ENCODE measurements around the gene KIAA2012. TPM values are rescaled to one million over a fixed set of nuclear protein-coding genes. Genes with fewer than 3 reads are reported as not detected.

The KIAA2012 gene
- polyA plus RNA-seq, 3 donors: not detected

- Mint-ChIP-seq H3K4me1 (peaks cover 2% of the 10 kb centered on the region), H3K9me3 (no peaks in the 10 kb centered on the region), H3K27ac (no peak overlapping the region), H3K4me3 (no peak overlapping the region), H3K27me3 (ENCODE audit: low read depth in 3 of 3) (peaks cover 13 to 24% (median 13%) of the 10 kb centered on the region in 3 donors), H3K36me3 (no peaks in the 10 kb centered on the region)
- H3K9me3 ChIP-seq (replicated peaks in 1 of 2; ENCODE audit: control insufficient read depth in 1 of 2, insufficient read depth in 1 of 2, low read length in 2 of 2): peaks cover 8 to 11% of the 10 kb centered on the region in 2 donors
- no peaks in the 10 kb centered on the region for H3K36me3 ChIP-seq (replicated peaks in 1 of 2; ENCODE audit: control insufficient read depth in 1 of 2, insufficient read depth in 2 of 2, low read length in 2 of 2)
- no peaks in the 10 kb centered on the region for H4K20me1 ChIP-seq (ENCODE audit: insufficient read depth, low read length)
- no peak overlapping the region for H3K4me3 ChIP-seq (replicated peaks in 1 of 3; ENCODE audit: low read depth in 2 of 3, low read length in 3 of 3)
- H3K27ac ChIP-seq (ENCODE audit: low read depth in 1 of 2, low read length in 2 of 2): no peak overlapping the region
- no peak for TF ChIP-seq CTCF (IDR thresholded peaks at IDR 0.05)
- H3K79me2 ChIP-seq (ENCODE audit: insufficient read depth, low read length): no peaks in the 10 kb centered on the region
- intact Hi-C loops (cut with micrococcal nuclease): no loop called here
- peaks cover 4% of the 10 kb centered on the region in 2 donors for H3K4me1 ChIP-seq (ENCODE audit: control insufficient read depth in 1 of 2, insufficient read depth in 2 of 2, low read length in 2 of 2)
- H2AFZ ChIP-seq (ENCODE audit: insufficient read depth, low read depth, low read length, poor library complexity, severe bottlenecking): no peak overlapping the region
- DNase-seq: no peak
- peaks cover 45 to 53% of the 10 kb centered on the region in 2 donors for H3K27me3 ChIP-seq (ENCODE audit: control insufficient read depth in 2 of 2, insufficient read depth in 2 of 2, low read length in 2 of 2)
- no peak overlapping the region for H3K9ac ChIP-seq (ENCODE audit: insufficient read depth, low read length, poor library complexity, severe bottlenecking)
- H3K4me2 ChIP-seq (replicated peaks; ENCODE audit: extremely low read depth, low read length, poor library complexity, severe bottlenecking): no peak overlapping the region
- WGBS (ENCODE audit: insufficient coverage): no CpG with 5 or more reads among the region's 4 CpGs
These were observed 32.8 kb upstream of the KIAA2012 start for GRCh38 chr2:202040079-202040844.

- Mint-ChIP-seq H3K36me3 (no peaks in the 10 kb centered on the region), H3K4me1 (peaks cover 2% of the 10 kb centered on the region), H3K27me3 (ENCODE audit: low read depth in 3 of 3) (peaks cover 13 to 26% (median 15%) of the 10 kb centered on the region in 3 donors), H3K9me3 (no peaks in the 10 kb centered on the region), H3K27ac (no peak overlapping the region), H3K4me3 (no peak overlapping the region)
- Histone ChIP-seq H3K4me1 (ENCODE audit: control insufficient read depth in 1 of 2, insufficient read depth in 2 of 2, low read length in 2 of 2) (no peaks in the 10 kb centered on the region), H3K4me3 (replicated peaks in 1 of 3; ENCODE audit: low read depth in 2 of 3, low read length in 3 of 3) (no peak overlapping the region), H3K36me3 (replicated peaks in 1 of 2; ENCODE audit: control insufficient read depth in 1 of 2, insufficient read depth in 2 of 2, low read length in 2 of 2) (no peaks in the 10 kb centered on the region), H3K9me3 (replicated peaks in 1 of 2; ENCODE audit: control insufficient read depth in 1 of 2, insufficient read depth in 1 of 2, low read length in 2 of 2) (no peaks in the 10 kb centered on the region), H3K79me2 (ENCODE audit: insufficient read depth, low read length) (no peaks in the 10 kb centered on the region), H4K20me1 (ENCODE audit: insufficient read depth, low read length) (no peaks in the 10 kb centered on the region), H3K27me3 (ENCODE audit: control insufficient read depth in 2 of 2, insufficient read depth in 2 of 2, low read length in 2 of 2) (peaks cover 26 to 31% of the 10 kb centered on the region in 2 donors), H2AFZ (ENCODE audit: insufficient read depth, low read depth, low read length, poor library complexity, severe bottlenecking) (no peak overlapping the region), H3K9ac (ENCODE audit: insufficient read depth, low read length, poor library complexity, severe bottlenecking) (no peak overlapping the region), H3K27ac (ENCODE audit: low read depth in 1 of 2, low read length in 2 of 2) (no peak overlapping the region), H3K4me2 (replicated peaks; ENCODE audit: extremely low read depth, low read length, poor library complexity, severe bottlenecking) (no peak overlapping the region)
- 100% methylated on average over 1 of the region's 5 CpGs for WGBS (ENCODE audit: insufficient coverage)
- intact Hi-C loops (cut with micrococcal nuclease): no loop called here
- DNase-seq: no peak
- TF ChIP-seq CTCF (IDR thresholded peaks at IDR 0.05): no peak
These were observed 30.6 kb upstream of the KIAA2012 start for GRCh38 chr2:202042444-202042843.

Data from CD14-positive monocyte (primary cell).